ENCODE measurements around the gene PDZD4. TPM values are rescaled to one million over a fixed set of nuclear protein-coding genes. Genes with fewer than 3 reads are reported as not detected.

The PDZD4 gene
- total and polyA plus RNA-seq, 9 of the 15 experiments (the other 6 are each of a cell fraction or from before 2014, with no cell fraction given), result 0.05 to 0.38 (median 0.07) TPM; not detected in 5

DNA sequence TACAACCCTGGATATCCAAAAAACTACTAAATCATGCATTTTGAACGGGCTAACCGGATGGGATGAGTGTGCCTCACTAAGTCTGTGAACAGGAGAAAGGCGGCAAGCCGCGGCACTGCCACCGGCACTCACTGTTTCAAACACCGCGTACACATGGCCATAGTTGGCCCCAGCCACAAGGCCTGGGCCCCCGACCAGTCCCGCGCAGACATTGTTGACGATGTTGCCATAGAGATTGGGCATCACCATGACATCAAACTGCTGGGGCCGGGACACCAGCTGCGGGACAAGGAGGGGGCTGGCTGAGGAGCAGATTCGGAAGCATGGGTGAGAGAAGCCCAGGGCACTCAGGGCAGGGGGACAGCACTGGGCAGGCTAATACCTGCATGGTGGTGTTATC, 43.7 kb downstream of the PDZD4 start:
- Histone ChIP-seq H3K9ac (ENCODE audit: insufficient read depth in 1 of 2, low read depth in 2 of 2, low read length in 2 of 2) (no peak overlapping the region), H3K79me2 (ENCODE audit: control insufficient read depth, insufficient read depth, low read length) (peaks cover 14% of the 10 kb centered on the region; the same call in 2 of the 3 replicates), H3K4me2 (ENCODE audit: insufficient read depth, low read length) (no peak overlapping the region), H2AFZ (ENCODE audit: low read depth, low read length) (no peak overlapping the region), H3K27ac (ENCODE audit: extremely low read depth, low read depth, low read length) (no peak overlapping the region), H3K27me3 (ENCODE audit: control insufficient read depth in 2 of 2, insufficient read depth in 2 of 2, low read length in 2 of 2) (no peaks in the 10 kb centered on the region), H3K36me3 (ENCODE audit: control insufficient read depth, insufficient read depth, low read length) (peaks cover 64% of the 10 kb centered on the region; the same call in 2 of the 3 replicates), H3K4me1 (replicated peaks in 1 of 2; ENCODE audit: control insufficient read depth in 2 of 2, insufficient read depth in 2 of 2, low read length in 2 of 2) (peaks cover 12 to 54% of the 10 kb centered on the region in 2 experiments), H3K4me3 (no peak overlapping the region), H3K9me1 (ENCODE audit: control insufficient read depth, insufficient read depth, low read length) (peaks cover 3% of the 10 kb centered on the region), H4K20me1 (replicated peaks; ENCODE audit: control insufficient read depth, insufficient read depth, low read length) (no peaks in the 10 kb centered on the region; the same call in 1 of the 2 replicates), H3K9me3 (replicated peaks; ENCODE audit: control insufficient read depth, insufficient read depth, low read depth, low read length) (no peaks in the 10 kb centered on the region)
- FAIRE-seq, result no peak
- CTCF ChIA-PET (ENCODE audit: low intra/inter-chr PET ratio), result no interaction called here
- no TSS peak for BruUV-seq (replicated peaks)
- POLR2A ChIA-PET, result no interaction called here
- TF ChIP-seq MEF2D (tag; conservative IDR thresholded peaks at IDR 0.05; ENCODE audit: low read depth), result no peak
- no peak for TF ChIP-seq PYGO2 (tag; IDR thresholded peaks at IDR 0.05)
- no peak for TF ChIP-seq FOXK1 (CRISPR knock-in tag; IDR thresholded peaks at IDR 0.05; ENCODE audit: borderline replicate concordance)
- TF ChIP-seq, protein P1, sequence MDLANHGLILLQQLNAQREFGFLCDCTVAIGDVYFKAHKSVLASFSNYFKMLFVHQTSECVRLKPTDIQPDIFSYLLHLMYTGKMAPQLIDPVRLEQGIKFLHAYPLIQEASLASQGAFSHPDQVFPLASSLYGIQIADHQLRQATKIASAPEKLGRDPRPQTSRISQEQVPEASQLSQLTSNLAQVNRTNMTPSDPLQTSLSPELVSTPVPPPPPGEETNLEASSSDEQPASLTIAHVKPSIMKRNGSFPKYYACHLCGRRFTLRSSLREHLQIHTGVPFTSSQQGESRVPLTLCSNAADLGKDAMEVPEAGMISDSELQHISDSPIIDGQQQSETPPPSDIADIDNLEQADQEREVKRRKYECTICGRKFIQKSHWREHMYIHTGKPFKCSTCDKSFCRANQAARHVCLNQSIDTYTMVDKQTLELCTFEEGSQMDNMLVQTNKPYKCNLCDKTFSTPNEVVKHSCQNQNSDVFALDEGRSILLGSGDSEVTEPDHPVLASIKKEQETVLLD (IDR thresholded peaks at IDR 0.05), result no peak
- no peak for TF ChIP-seq TAL1 (IDR thresholded peaks at IDR 0.05)
- TF ChIP-seq, protein P2, sequence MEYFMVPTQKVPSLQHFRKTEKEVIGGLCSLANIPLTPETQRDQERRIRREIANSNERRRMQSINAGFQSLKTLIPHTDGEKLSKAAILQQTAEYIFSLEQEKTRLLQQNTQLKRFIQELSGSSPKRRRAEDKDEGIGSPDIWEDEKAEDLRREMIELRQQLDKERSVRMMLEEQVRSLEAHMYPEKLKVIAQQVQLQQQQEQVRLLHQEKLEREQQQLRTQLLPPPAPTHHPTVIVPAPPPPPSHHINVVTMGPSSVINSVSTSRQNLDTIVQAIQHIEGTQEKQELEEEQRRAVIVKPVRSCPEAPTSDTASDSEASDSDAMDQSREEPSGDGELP (CRISPR knock-in tag; IDR thresholded peaks at IDR 0.05; ENCODE audit: borderline replicate concordance), result no peak
- TF ChIP-seq CCNT2 (IDR thresholded peaks at IDR 0.05; ENCODE audit: borderline replicate concordance, extremely low read depth, insufficient read length, low read depth, low read length), result no peak
- no peak for TF ChIP-seq SRSF3 (IDR thresholded peaks at IDR 0.05; ENCODE audit: insufficient read depth, low read length)
- TF ChIP-seq, protein P3, sequence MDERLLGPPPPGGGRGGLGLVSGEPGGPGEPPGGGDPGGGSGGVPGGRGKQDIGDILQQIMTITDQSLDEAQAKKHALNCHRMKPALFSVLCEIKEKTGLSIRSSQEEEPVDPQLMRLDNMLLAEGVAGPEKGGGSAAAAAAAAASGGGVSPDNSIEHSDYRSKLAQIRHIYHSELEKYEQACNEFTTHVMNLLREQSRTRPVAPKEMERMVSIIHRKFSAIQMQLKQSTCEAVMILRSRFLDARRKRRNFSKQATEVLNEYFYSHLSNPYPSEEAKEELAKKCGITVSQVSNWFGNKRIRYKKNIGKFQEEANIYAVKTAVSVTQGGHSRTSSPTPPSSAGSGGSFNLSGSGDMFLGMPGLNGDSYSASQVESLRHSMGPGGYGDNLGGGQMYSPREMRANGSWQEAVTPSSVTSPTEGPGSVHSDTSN (CRISPR knock-in tag; IDR thresholded peaks at IDR 0.05; ENCODE audit: low read depth), result no peak
- TF ChIP-seq, protein P3 (tag; conservative IDR thresholded peaks at IDR 0.05; ENCODE audit: low read depth), result no peak
- no peak for TF ChIP-seq ZNF76 (CRISPR knock-in tag; IDR thresholded peaks at IDR 0.05; ENCODE audit: borderline replicate concordance)
- TF ChIP-seq ZNF133 (CRISPR knock-in tag; IDR thresholded peaks at IDR 0.05), result no peak
- TF ChIP-seq IFI16 (CRISPR knock-in tag; IDR thresholded peaks at IDR 0.05), result no peak
- TF ChIP-seq KDM4B (IDR thresholded peaks at IDR 0.05; ENCODE audit: borderline replicate concordance in 2 of 2, low read depth in 1 of 2), result no peak
- 96% methylated on average over 9 of the region's 15 CpGs for WGBS (ENCODE audit: insufficient coverage, low coverage, missing lambda C conversion rate)
- in situ Hi-C loops (cut with MboI) (no loop called here), intact Hi-C loops (cut with micrococcal nuclease) (no loop called here)
- no peak for DNase-seq (ENCODE audit: extremely low read depth in 1 of 4, low spot score in 3 of 4)
- ATAC-seq, result no peak

Measured in K562 (cell line).